Measurements from ENCODE around the gene PER1. TPM values are rescaled to one million over a fixed set of nuclear protein-coding genes. Genes with fewer than 3 reads are reported as not detected.

PER1 gene
- total RNA-seq, 4 donors from 2014 or later: 95.2 to 186 (median 121) TPM

GRCh38 chr17:8131844-8132441, 20.3 kb downstream of the PER1 start:
- TF ChIP-seq CTCF (IDR thresholded peaks at IDR 0.05; ENCODE audit: low read depth): no peak

GRCh38 chr17:8128125-8128784, 23.9 kb downstream of the PER1 start:
- TF ChIP-seq CTCF (IDR thresholded peaks at IDR 0.05; ENCODE audit: low read depth): no peak

- no peak for TF ChIP-seq CTCF (IDR thresholded peaks at IDR 0.05; ENCODE audit: low read depth)
These were observed 25.6 kb downstream of the PER1 start for GRCh38 chr17:8126491-8127066.

- TF ChIP-seq CTCF (IDR thresholded peaks at IDR 0.05; ENCODE audit: low read depth): no peak
These were observed 26.2 kb downstream of the PER1 start for GRCh38 chr17:8125947-8126490.

GRCh38 chr17:8125154-8125946, 26.9 kb downstream of the PER1 start:
- TF ChIP-seq CTCF (IDR thresholded peaks at IDR 0.05; ENCODE audit: low read depth): no peak

- TF ChIP-seq CTCF (IDR thresholded peaks at IDR 0.05; ENCODE audit: low read depth): no peak
These were observed 27.7 kb downstream of the PER1 start for GRCh38 chr17:8124350-8125153.
